HepG2 (cell line): Measurements from ENCODE around the gene IQCC. TPM values are rescaled to one million over a fixed set of nuclear protein-coding genes. Genes with fewer than 3 reads are reported as not detected.
A peak's percentile ranks its signal among the peaks of the same experiment; 100 is the strongest.

Experiments used
- CBX1 ChIP-seq: IDR thresholded peaks from one replicate; pipeline ENCODE4 v1.6.1; 2016; ENCODE audit warnings: antibody characterized with exemption, low read depth
- FOXP1 ChIP-seq, 2 experiments: fragments of 450-650 bp in 1 of 2; IDR thresholded peaks; 2 replicates each; pipeline ENCODE4 v1.6.1; 2017 to 2018; ENCODE audit warnings: antibody characterized with exemption in 1 of 2
- HNRNPH1 ChIP-seq: fragments of 200-400 bp; formaldehyde crosslinking; optimal IDR thresholded peaks from 2 replicates; pipeline ENCODE3; 2017; ENCODE audit warnings: mild to moderate bottlenecking, low read depth, low read length
- HNRNPK ChIP-seq: fragments of 200-400 bp; formaldehyde crosslinking; IDR thresholded peaks from 2 replicates; pipeline ENCODE4 v1.6.1; 2018; ENCODE audit warnings: low read length, low read depth, moderate library complexity, mild to moderate bottlenecking; ENCODE audit not compliant: poor library complexity, severe bottlenecking
- MAF1 ChIP-seq: sonication (generic); formaldehyde crosslinking; IDR thresholded peaks from 2 replicates; pipeline ENCODE4 v1.5.0; 2020; ENCODE audit warnings: missing genetic modification reagents, borderline replicate concordance
- NFE2L1 ChIP-seq: sonication (generic); formaldehyde crosslinking; IDR thresholded peaks from 2 replicates; pipeline ENCODE4 v1.4.0; 2020; ENCODE audit warnings: missing genetic modification reagents, mild to moderate bottlenecking, borderline replicate concordance
- SALL1 ChIP-seq: sonication (generic); formaldehyde crosslinking; IDR thresholded peaks from 2 replicates; pipeline ENCODE4 v1.8.0; 2022; ENCODE audit warnings: mild to moderate bottlenecking, missing genetic modification reagents
- ZMYM3 ChIP-seq: sonication (generic); formaldehyde crosslinking; IDR thresholded peaks from 2 replicates; pipeline ENCODE4 v1.5.1; 2020; ENCODE audit warnings: mild to moderate bottlenecking, missing genetic modification reagents
- ZNF333 ChIP-seq: sonication (generic); formaldehyde crosslinking; IDR thresholded peaks from 2 replicates; pipeline ENCODE4 v1.4.0; 2020; ENCODE audit warnings: mild to moderate bottlenecking, missing genetic modification reagents, borderline replicate concordance
- ZNF337 ChIP-seq: sonication (generic); formaldehyde crosslinking; IDR thresholded peaks from 2 replicates; pipeline ENCODE4 v1.5.1; 2020; ENCODE audit warnings: missing genetic modification reagents, low read depth, mild to moderate bottlenecking, borderline replicate concordance
- ZNF44 ChIP-seq: sonication (generic); formaldehyde crosslinking; IDR thresholded peaks from 2 replicates; pipeline ENCODE4 v1.5.1; 2020; ENCODE audit warnings: mild to moderate bottlenecking, missing genetic modification reagents
- ZNF629 ChIP-seq: sonication (generic); formaldehyde crosslinking; conservative IDR thresholded peaks from 2 replicates; pipeline ENCODE4 v1.5.0; 2020; ENCODE audit warnings: missing genetic modification reagents
- ZNF766 ChIP-seq: sonication (generic); formaldehyde crosslinking; IDR thresholded peaks from 2 replicates; pipeline ENCODE4 v1.5.0; 2020; ENCODE audit warnings: missing genetic modification reagents, borderline replicate concordance
- polyA plus RNA-seq, 8 experiments: library from polyadenylated mRNA; depleted of rRNA in 3 of 8; stranded (reverse) in 7 of 8; unstranded in 1 of 8; fragments of >200 nt; fragmentation: Illumina TruSeq in 4 of 8; extraction: Trizol in 4 of 8; gene quantifications; 2 replicates each; pipeline versions ENCODE4 v1.2.1 to v1.2.3, GENCODE V29; 2011 to 2016; ENCODE audit warnings: low read depth in 4 of 8, missing spikeins in 1 of 8, mixed read lengths in 1 of 8; ENCODE audit not compliant: insufficient read depth in 1 of 8
- total RNA-seq, 5 experiments: library from RNA; depleted of rRNA; stranded (reverse); fragments of >200 nt; fragmentation: Illumina TruSeq; extraction: Trizol; gene quantifications; 2 replicates each; pipeline ENCODE4 v1.2.3, GENCODE V29; 2016; ENCODE audit warnings: low read depth in 1 of 5
- TF ChIP-seq, protein P1 (sequence below): sonication (generic); formaldehyde crosslinking; IDR thresholded peaks from 2 replicates; pipeline ENCODE4 v1.5.0; 2020; ENCODE audit warnings: mild to moderate bottlenecking, missing genetic modification reagents, borderline replicate concordance
- TF ChIP-seq, protein P2 (sequence below): sonication (generic); formaldehyde crosslinking; IDR thresholded peaks from 2 replicates; pipeline ENCODE4 v1.8.1; 2023; ENCODE audit warnings: missing genetic modification reagents, mild to moderate bottlenecking, borderline replicate concordance
- TF ChIP-seq, protein P3 (sequence below): sonication (generic); formaldehyde crosslinking; IDR thresholded peaks from 2 replicates; pipeline ENCODE4 v1.4.0; 2020; ENCODE audit warnings: missing genetic modification reagents, borderline replicate concordance
- TF ChIP-seq, protein P4 (sequence below): sonication (generic); formaldehyde crosslinking; IDR thresholded peaks from 2 replicates; pipeline ENCODE4 v1.4.0; 2020; ENCODE audit warnings: missing genetic modification reagents, borderline replicate concordance

Gene IQCC
- total and polyA plus RNA-seq, 2 of the 13 experiments (the other 11 are each of a cell fraction or from before 2014, with no cell fraction given), result 1.7 to 3.0 TPM

DNA sequence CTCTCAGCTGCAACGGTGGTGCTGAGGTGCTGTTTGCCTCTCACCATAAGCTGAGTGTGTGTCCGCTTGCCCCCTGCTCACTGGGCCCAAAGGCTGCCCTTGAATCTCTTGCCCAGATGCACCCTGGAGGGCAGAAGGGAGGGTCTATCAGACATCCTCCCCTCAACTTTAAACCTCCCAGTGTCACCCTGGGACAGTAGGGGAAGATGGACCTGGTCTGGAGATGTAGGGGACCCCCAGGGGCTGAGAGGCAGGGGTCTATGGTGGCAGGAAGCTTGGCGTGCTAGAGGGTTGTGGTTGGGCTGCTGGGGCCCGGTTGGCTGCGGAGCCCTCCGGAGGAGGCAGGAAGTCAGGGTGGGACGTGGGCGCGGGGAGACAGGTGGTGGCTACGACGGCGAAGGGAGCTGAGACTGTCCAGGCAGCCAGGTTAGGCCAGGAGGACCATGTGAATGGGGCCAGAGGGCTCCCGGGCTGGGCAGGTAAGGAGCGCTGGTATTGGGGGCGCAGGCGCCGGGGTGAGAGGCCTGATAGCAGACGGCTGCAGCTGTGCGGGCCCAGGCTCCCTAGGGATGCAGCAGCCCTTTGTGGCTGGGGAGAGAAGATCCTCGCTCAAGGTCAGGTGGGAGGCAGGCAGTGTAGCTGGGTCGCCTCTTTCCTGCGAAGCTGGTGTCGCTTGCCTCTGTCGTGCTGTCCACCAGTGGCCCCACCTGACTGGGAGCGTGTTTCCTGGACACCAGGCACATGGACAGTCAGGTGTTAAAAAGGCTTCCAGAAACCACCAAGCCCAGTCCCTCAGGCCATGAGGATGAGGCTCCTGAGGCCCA, 45.6 kb downstream of the IQCC start, which contains the start of gene LCK (continued):
- TF ChIP-seq ZNF333 (CRISPR knock-in tag), result no peak
- TF ChIP-seq NFE2L1, result no peak
- TF ChIP-seq SALL1, result peak; percentile 8; the same call in 1 of the 2 replicates
- TF ChIP-seq, protein P1, sequence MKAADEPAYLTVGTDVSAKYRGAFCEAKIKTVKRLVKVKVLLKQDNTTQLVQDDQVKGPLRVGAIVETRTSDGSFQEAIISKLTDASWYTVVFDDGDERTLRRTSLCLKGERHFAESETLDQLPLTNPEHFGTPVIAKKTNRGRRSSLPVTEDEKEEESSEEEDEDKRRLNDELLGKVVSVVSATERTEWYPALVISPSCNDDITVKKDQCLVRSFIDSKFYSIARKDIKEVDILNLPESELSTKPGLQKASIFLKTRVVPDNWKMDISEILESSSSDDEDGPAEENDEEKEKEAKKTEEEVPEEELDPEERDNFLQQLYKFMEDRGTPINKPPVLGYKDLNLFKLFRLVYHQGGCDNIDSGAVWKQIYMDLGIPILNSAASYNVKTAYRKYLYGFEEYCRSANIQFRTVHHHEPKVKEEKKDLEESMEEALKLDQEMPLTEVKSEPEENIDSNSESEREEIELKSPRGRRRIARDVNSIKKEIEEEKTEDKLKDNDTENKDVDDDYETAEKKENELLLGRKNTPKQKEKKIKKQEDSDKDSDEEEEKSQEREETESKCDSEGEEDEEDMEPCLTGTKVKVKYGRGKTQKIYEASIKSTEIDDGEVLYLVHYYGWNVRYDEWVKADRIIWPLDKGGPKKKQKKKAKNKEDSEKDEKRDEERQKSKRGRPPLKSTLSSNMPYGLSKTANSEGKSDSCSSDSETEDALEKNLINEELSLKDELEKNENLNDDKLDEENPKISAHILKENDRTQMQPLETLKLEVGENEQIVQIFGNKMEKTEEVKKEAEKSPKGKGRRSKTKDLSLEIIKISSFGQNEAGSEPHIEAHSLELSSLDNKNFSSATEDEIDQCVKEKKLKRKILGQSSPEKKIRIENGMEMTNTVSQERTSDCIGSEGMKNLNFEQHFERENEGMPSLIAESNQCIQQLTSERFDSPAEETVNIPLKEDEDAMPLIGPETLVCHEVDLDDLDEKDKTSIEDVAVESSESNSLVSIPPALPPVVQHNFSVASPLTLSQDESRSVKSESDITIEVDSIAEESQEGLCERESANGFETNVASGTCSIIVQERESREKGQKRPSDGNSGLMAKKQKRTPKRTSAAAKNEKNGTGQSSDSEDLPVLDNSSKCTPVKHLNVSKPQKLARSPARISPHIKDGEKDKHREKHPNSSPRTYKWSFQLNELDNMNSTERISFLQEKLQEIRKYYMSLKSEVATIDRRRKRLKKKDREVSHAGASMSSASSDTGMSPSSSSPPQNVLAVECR, result no peak
- no peak for TF ChIP-seq ZNF629 (CRISPR knock-in tag)
- peak; percentile 52 for TF ChIP-seq CBX1
- no peak for TF ChIP-seq ZNF766 (CRISPR knock-in tag)
- TF ChIP-seq ZMYM3 (CRISPR knock-in tag), result no peak
- TF ChIP-seq, protein P2, sequence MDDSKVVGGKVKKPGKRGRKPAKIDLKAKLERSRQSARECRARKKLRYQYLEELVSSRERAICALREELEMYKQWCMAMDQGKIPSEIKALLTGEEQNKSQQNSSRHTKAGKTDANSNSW (CRISPR knock-in tag), result no peak
- no peak for TF ChIP-seq HNRNPK
- TF ChIP-seq HNRNPH1, result peak; percentile 75
- TF ChIP-seq, protein P3, sequence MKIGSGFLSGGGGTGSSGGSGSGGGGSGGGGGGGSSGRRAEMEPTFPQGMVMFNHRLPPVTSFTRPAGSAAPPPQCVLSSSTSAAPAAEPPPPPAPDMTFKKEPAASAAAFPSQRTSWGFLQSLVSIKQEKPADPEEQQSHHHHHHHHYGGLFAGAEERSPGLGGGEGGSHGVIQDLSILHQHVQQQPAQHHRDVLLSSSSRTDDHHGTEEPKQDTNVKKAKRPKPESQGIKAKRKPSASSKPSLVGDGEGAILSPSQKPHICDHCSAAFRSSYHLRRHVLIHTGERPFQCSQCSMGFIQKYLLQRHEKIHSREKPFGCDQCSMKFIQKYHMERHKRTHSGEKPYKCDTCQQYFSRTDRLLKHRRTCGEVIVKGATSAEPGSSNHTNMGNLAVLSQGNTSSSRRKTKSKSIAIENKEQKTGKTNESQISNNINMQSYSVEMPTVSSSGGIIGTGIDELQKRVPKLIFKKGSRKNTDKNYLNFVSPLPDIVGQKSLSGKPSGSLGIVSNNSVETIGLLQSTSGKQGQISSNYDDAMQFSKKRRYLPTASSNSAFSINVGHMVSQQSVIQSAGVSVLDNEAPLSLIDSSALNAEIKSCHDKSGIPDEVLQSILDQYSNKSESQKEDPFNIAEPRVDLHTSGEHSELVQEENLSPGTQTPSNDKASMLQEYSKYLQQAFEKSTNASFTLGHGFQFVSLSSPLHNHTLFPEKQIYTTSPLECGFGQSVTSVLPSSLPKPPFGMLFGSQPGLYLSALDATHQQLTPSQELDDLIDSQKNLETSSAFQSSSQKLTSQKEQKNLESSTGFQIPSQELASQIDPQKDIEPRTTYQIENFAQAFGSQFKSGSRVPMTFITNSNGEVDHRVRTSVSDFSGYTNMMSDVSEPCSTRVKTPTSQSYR (CRISPR knock-in tag), result no peak
- TF ChIP-seq ZNF337, result no peak
- no peak for TF ChIP-seq ZNF44 (CRISPR knock-in tag)
- no peak for TF ChIP-seq FOXP1 (IDR thresholded peaks at IDR 0.05)
- no peak for TF ChIP-seq FOXP1 (CRISPR knock-in tag; IDR thresholded peaks at IDR 0.05)
- TF ChIP-seq MAF1, result no peak
- TF ChIP-seq, protein P4, sequence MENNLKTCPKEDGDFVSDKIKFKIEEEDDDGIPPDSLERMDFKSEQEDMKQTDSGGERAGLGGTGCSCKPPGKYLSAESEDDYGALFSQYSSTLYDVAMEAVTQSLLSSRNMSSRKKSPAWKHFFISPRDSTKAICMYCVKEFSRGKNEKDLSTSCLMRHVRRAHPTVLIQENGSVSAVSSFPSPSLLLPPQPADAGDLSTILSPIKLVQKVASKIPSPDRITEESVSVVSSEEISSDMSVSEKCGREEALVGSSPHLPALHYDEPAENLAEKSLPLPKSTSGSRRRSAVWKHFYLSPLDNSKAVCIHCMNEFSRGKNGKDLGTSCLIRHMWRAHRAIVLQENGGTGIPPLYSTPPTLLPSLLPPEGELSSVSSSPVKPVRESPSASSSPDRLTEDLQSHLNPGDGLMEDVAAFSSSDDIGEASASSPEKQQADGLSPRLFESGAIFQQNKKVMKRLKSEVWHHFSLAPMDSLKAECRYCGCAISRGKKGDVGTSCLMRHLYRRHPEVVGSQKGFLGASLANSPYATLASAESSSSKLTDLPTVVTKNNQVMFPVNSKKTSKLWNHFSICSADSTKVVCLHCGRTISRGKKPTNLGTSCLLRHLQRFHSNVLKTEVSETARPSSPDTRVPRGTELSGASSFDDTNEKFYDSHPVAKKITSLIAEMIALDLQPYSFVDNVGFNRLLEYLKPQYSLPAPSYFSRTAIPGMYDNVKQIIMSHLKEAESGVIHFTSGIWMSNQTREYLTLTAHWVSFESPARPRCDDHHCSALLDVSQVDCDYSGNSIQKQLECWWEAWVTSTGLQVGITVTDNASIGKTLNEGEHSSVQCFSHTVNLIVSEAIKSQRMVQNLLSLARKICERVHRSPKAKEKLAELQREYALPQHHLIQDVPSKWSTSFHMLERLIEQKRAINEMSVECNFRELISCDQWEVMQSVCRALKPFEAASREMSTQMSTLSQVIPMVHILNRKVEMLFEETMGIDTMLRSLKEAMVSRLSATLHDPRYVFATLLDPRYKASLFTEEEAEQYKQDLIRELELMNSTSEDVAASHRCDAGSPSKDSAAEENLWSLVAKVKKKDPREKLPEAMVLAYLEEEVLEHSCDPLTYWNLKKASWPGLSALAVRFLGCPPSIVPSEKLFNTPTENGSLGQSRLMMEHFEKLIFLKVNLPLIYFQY (CRISPR knock-in tag), result no peak
